K562 (cell line): ENCODE measurements around the gene BASP1. TPM values are rescaled to one million over a fixed set of nuclear protein-coding genes. Genes with fewer than 3 reads are reported as not detected.

Experiments used
- ATAC-seq: fragments of 200-7000 bp; cut with Tn5 transposase; 3 replicates; pipeline ENCODE4 v1.9.1; 2020; ENCODE audit warnings: moderate library complexity
- BruUV-seq: library from RNA; stranded (reverse); fragments of 400-500 nt; replicated peaks from 2 replicates; lab custom pipeline; 2021; lab: Mats Ljungman, UMichigan
- CTCF ChIA-PET: fragments of 300-600 bp; formaldehyde crosslinking; extraction: SDS; loops from one replicate; lab custom pipeline; 2021; ENCODE audit warnings: low intra/inter-chr PET ratio; lab: Yijun Ruan, JAX
- POLR2A ChIA-PET: fragments of 300-600, 350-650 bp; sonication (Branson Sonifier 250); formaldehyde crosslinking; extraction: SDS; loops from one replicate; lab custom pipeline; 2021; ENCODE audit warnings: antibody characterized with exemption, inconsistent platforms; lab: Yijun Ruan, JAX
- DNase-seq, 4 experiments: peaks; one replicate each; pipeline versions ENCODE4 v3.0.0 to v3.0.0-alpha.2; 2011 to 2018; ENCODE audit warnings: low spot score in 3 of 4, mixed read lengths in 3 of 4; ENCODE audit errors: extremely low read depth in 1 of 4
- FAIRE-seq: peaks from 2 replicates; lab custom pipeline; 2011; peaks lifted over from hg19 to GRCh38; lab: Jason Lieb, UNC
- H2AFZ ChIP-seq: 2 replicates; pipeline ENCODE4 v1.6.0; 2011; ENCODE audit warnings: low read depth, low read length, control low read depth, inconsistent platforms
- H3K27ac ChIP-seq: fragments of 200-600 bp; 3 replicates; pipeline ENCODE4 v1.8.0; 2011; ENCODE audit warnings: low read depth, mild to moderate bottlenecking, control low read depth, inconsistent platforms, low read length, moderate library complexity, mixed read lengths; ENCODE audit errors: extremely low read depth
- H3K27me3 ChIP-seq, 2 experiments: fragments of 300-600 bp in 1 of 2; 2 replicates in 1 of 2; 3 replicates in 1 of 2; pipeline versions ENCODE4 v1.6.0 to v1.8.0; 2011; ENCODE audit warnings: inconsistent platforms in 2 of 2, low read length in 2 of 2, mild to moderate bottlenecking in 1 of 2, mixed read lengths in 1 of 2, moderate library complexity in 1 of 2; ENCODE audit not compliant: control insufficient read depth in 2 of 2, insufficient read depth in 2 of 2
- H3K36me3 ChIP-seq: fragments of 300-600 bp; 3 replicates; pipeline ENCODE4 v1.8.0; 2011; ENCODE audit warnings: mild to moderate bottlenecking, low read length, inconsistent platforms; ENCODE audit not compliant: control insufficient read depth, insufficient read depth
- H3K4me1 ChIP-seq, 2 experiments: fragments of 200-600 bp in 1 of 2; replicated peaks in 1 of 2; 2 replicates in 1 of 2; 3 replicates in 1 of 2; pipeline versions ENCODE4 v1.5.1 to v1.8.0; 2011; ENCODE audit warnings: inconsistent platforms in 2 of 2, low read length in 2 of 2, mild to moderate bottlenecking in 1 of 2, mixed read lengths in 1 of 2, moderate library complexity in 1 of 2; ENCODE audit not compliant: control insufficient read depth in 2 of 2, insufficient read depth in 2 of 2
- H3K4me2 ChIP-seq: 2 replicates; pipeline ENCODE4 v1.6.1; 2011; ENCODE audit warnings: low read length, control low read depth, inconsistent platforms, mixed read lengths; ENCODE audit not compliant: insufficient read depth
- H3K4me3 ChIP-seq: fragments of 200-600 bp; sonication (generic), shearing (Covaris generic); 2 replicates; pipeline ENCODE4 v1.5.1; 2016; ENCODE audit warnings: control low read depth, inconsistent platforms
- H3K79me2 ChIP-seq: fragments of 200-600 bp; 3 replicates; pipeline ENCODE4 v1.8.0; 2011; ENCODE audit warnings: low read length, inconsistent platforms; ENCODE audit not compliant: control insufficient read depth, insufficient read depth
- H3K9ac ChIP-seq, 2 experiments: 2 replicates each; pipeline versions ENCODE4 v1.6.0 to v1.6.1; 2011; ENCODE audit warnings: low read depth in 2 of 2, low read length in 2 of 2, control low read depth in 1 of 2, inconsistent platforms in 1 of 2, mild to moderate bottlenecking in 1 of 2, mixed read lengths in 1 of 2; ENCODE audit not compliant: insufficient read depth in 1 of 2
- H3K9me1 ChIP-seq: one replicate; pipeline ENCODE4 v1.6.0; 2011; ENCODE audit warnings: inconsistent platforms, mild to moderate bottlenecking, low read length, moderate library complexity; ENCODE audit not compliant: control insufficient read depth, insufficient read depth
- H3K9me3 ChIP-seq: replicated peaks from 2 replicates; pipeline ENCODE4 v1.5.1; 2011; ENCODE audit warnings: low read depth, low read length, inconsistent platforms; ENCODE audit not compliant: control insufficient read depth, insufficient read depth
- H4K20me1 ChIP-seq: replicated peaks from 2 replicates; pipeline ENCODE4 v1.6.1; 2011; ENCODE audit warnings: low read length, inconsistent platforms, mixed read lengths; ENCODE audit not compliant: control insufficient read depth, insufficient read depth
- IRF1 ChIP-seq: sonication (generic); formaldehyde crosslinking; IDR thresholded peaks from 2 replicates; pipeline ENCODE4 v1.8.0; 2022; ENCODE audit warnings: missing genetic modification reagents, mild to moderate bottlenecking, borderline replicate concordance
- SRSF3 ChIP-seq: fragments of 200-400 bp; formaldehyde crosslinking; IDR thresholded peaks from 2 replicates; pipeline ENCODE4 v1.6.1; 2016; ENCODE audit warnings: mild to moderate bottlenecking, low read length, moderate library complexity; ENCODE audit not compliant: insufficient read depth
- THAP7 ChIP-seq: fragments of 250-450 bp; sonication (Bioruptor Pico); IDR thresholded peaks from 2 replicates; pipeline ENCODE4 v1.5.0; 2021
- ZNF212 ChIP-seq: fragments of 450-650 bp; formaldehyde crosslinking; IDR thresholded peaks from 2 replicates; pipeline ENCODE4 v1.4.0; 2020; ENCODE audit warnings: mild to moderate bottlenecking
- WGBS: fragments of 100-300 bp; shearing (Covaris generic); methylation state at CpG from one replicate; pipeline ENCODE4 v1.1.6; 2016; ENCODE audit warnings: low coverage, mixed read lengths; ENCODE audit not compliant: insufficient coverage; ENCODE audit errors: missing lambda C conversion rate; 5-methylcytosine and 5-hydroxymethylcytosine counted together
- in situ Hi-C: fragments of 300-500 bp; cut with MboI; formaldehyde crosslinking; loops from 4 replicates; pipeline ENCODE4 v1.15.0; 2018; ENCODE audit warnings: inconsistent platforms, mixed read lengths
- intact Hi-C: fragments of 100-400 bp; cut with micrococcal nuclease; formaldehyde crosslinking; loops from 2 replicates; pipeline ENCODE4 v1.14.2; 2022
- polyA plus RNA-seq, 8 experiments: library from polyadenylated mRNA; depleted of rRNA in 4 of 8; stranded (reverse) in 5 of 8; unstranded in 3 of 8; fragments of >200 nt; fragmentation: Nextera tagmentation in 2 of 8; fragmentation: Illumina TruSeq in 1 of 8; extraction: Ambion mirVana in 2 of 8; extraction: Trizol in 1 of 8; gene quantifications; 2 replicates each; pipeline versions ENCODE4 v1.2.1 to v1.2.3, GENCODE V29; 2011 to 2014; ENCODE audit warnings: inconsistent platforms in 1 of 8, missing spikeins in 1 of 8
- total RNA-seq, 7 experiments: library from RNA; depleted of rRNA in 6 of 7; stranded (reverse); fragments of >200 nt in 6 of 7; fragmentation: Illumina TruSeq in 2 of 7; extraction: Trizol in 2 of 7; gene quantifications; 2 replicates each; pipeline versions ENCODE4 v1.2.1 to v1.2.3, GENCODE V29; 2011 to 2021; ENCODE audit warnings: low replicate concordance in 1 of 7
- TF ChIP-seq, protein P1 (sequence below), 2 experiments: fragments of 450-650 bp in 1 of 2; sonication (generic) in 1 of 2; formaldehyde crosslinking; conservative IDR thresholded peaks; 2 replicates each; pipeline versions ENCODE4 v1.4.0 to v1.8.1; 2020 to 2022; ENCODE audit warnings: mild to moderate bottlenecking in 1 of 2, missing genetic modification reagents in 1 of 2

Gene BASP1
- total and polyA plus RNA-seq, 9 of the 15 experiments (the other 6 are each of a cell fraction or from before 2014, with no cell fraction given) = 0.22 TPM; not detected in 8

DNA sequence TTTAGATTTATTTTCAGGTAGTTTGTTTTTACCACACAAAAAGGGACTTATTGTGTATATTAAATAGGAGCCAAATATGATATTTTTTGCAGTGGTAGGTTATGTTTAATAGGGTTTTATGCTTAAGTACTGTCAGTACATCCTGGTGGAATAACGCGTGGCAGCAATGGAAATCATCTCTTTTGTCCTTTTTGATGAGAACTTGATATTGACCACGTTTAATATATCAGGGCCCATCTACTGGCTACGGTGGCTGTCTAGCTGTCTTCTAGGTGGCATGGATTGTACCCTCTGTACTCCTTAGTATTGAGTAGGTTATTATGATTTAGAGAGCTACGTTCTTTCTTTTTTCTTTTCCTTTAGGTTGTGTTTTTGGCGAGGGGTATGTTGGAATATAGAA is 2.6 kb downstream of the BASP1 start:
- Histone ChIP-seq H3K9me3 (no peaks in the 10 kb centered on the region), H2AFZ (no peak overlapping the region), H3K27me3 (no peaks in the 10 kb centered on the region), H3K36me3 (no peaks in the 10 kb centered on the region), H3K4me1 (peaks cover 0 to 7% of the 10 kb centered on the region in 2 experiments; a peak in 1 of 5 replicates), H3K27ac (no peak overlapping the region), H3K9me1 (no peaks in the 10 kb centered on the region), H3K4me2 (no peak overlapping the region), H4K20me1 (no peaks in the 10 kb centered on the region), H3K79me2 (no peaks in the 10 kb centered on the region), H3K9ac (no peak overlapping the region), H3K4me3 (no peak overlapping the region)
- ATAC-seq (no peak), DNase-seq (no peak), FAIRE-seq (no peak)
- ChIA-PET CTCF (no interaction called here), POLR2A (no interaction called here)
- no TSS peak for BruUV-seq
- in situ Hi-C loops (loop anchor here (5.0 kb wide), 1 partner anchor 1087 kb away; no protein-coding TSS in a partner anchor), intact Hi-C loops (no loop called here)
- TF ChIP-seq SRSF3 (no peak), IRF1 (CRISPR knock-in tag) (no peak), ZNF212 (no peak), THAP7 (CRISPR knock-in tag) (no peak)
- TF ChIP-seq, protein P1, sequence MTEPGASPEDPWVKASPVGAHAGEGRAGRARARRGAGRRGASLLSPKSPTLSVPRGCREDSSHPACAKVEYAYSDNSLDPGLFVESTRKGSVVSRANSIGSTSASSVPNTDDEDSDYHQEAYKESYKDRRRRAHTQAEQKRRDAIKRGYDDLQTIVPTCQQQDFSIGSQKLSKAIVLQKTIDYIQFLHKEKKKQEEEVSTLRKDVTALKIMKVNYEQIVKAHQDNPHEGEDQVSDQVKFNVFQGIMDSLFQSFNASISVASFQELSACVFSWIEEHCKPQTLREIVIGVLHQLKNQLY (CRISPR knock-in tag; conservative IDR thresholded peaks at IDR 0.05) = no peak
- WGBS = 0% methylated on average over 6 of the region's 6 CpGs
